ENCODE results near the gene ZKSCAN2. TPM values are rescaled to one million over a fixed set of nuclear protein-coding genes. Genes with fewer than 3 reads are reported as not detected.

Gene ZKSCAN2
- total RNA-seq, 1 donor from 2014 or later: 11.9 TPM

- Histone ChIP-seq H3K4me3 (no peak overlapping the region), H3K27ac (no peak overlapping the region), H3K79me2 (ENCODE audit: low read depth) (peaks cover 45% of the 10 kb centered on the region), H3K4me1 (no peaks in the 10 kb centered on the region), H4K20me1 (ENCODE audit: low read depth) (peaks cover 45% of the 10 kb centered on the region), H3K27me3 (no peaks in the 10 kb centered on the region), H3K36me3 (no peaks in the 10 kb centered on the region), H3F3A (ENCODE audit: low read depth) (no peaks in the 10 kb centered on the region), H3K9me3 (ENCODE audit: low read depth) (no peaks in the 10 kb centered on the region), H2AFZ (replicated peaks) (no peak overlapping the region), H3K4me2 (no peak overlapping the region), H3K9ac (no peak overlapping the region)
- DNase-seq (ENCODE audit: low spot score): no peak
- Mint-ChIP-seq H3K27ac (no peak overlapping the region), H3K36me3 (peaks cover 15% of the 10 kb centered on the region), H3K4me1 (no peaks in the 10 kb centered on the region), H3K4me3 (no peak overlapping the region), H3K27me3 (ENCODE audit: insufficient read depth, low read depth) (peaks cover 3% of the 10 kb centered on the region), H3K9me3 (no peaks in the 10 kb centered on the region)
- no peak for TF ChIP-seq EZH2 (IDR thresholded peaks at IDR 0.05)
- no peak for TF ChIP-seq EZH2phosphoT487 (IDR thresholded peaks at IDR 0.05)
- no peak for TF ChIP-seq CTCF (IDR thresholded peaks at IDR 0.05)
Measured at GRCh38 chr16:25269879-25270278, 12.2 kb upstream of the ZKSCAN2 start.

- H3K36me3 Mint-ChIP-seq: peaks cover 22% of the 10 kb centered on the region
- no peaks in the 10 kb centered on the region for H3K27me3 ChIP-seq
- no peaks in the 10 kb centered on the region for H3K9me3 Mint-ChIP-seq
- H3K27me3 Mint-ChIP-seq (ENCODE audit: insufficient read depth, low read depth): no peaks in the 10 kb centered on the region
- H3F3A ChIP-seq (ENCODE audit: low read depth): no peaks in the 10 kb centered on the region
- peaks cover 2% of the 10 kb centered on the region for H3K4me1 Mint-ChIP-seq
- no peaks in the 10 kb centered on the region for H3K4me1 ChIP-seq
- no peak for DNase-seq (ENCODE audit: low spot score)
- no peak overlapping the region for H3K4me3 ChIP-seq
- H3K36me3 ChIP-seq: no peaks in the 10 kb centered on the region
- no peak overlapping the region for H3K4me2 ChIP-seq
- no peaks in the 10 kb centered on the region for H3K9me3 ChIP-seq (ENCODE audit: low read depth)
- H3K27ac ChIP-seq: no peak overlapping the region
- no peak overlapping the region for H3K4me3 Mint-ChIP-seq
- H2AFZ ChIP-seq (replicated peaks): no peak overlapping the region
- H3K27ac Mint-ChIP-seq: no peak overlapping the region
- H4K20me1 ChIP-seq (ENCODE audit: low read depth): peaks cover 82% of the 10 kb centered on the region
- TF ChIP-seq EZH2 (IDR thresholded peaks at IDR 0.05): no peak
- no peak for TF ChIP-seq CTCF (IDR thresholded peaks at IDR 0.05)
- TF ChIP-seq EZH2phosphoT487 (IDR thresholded peaks at IDR 0.05): no peak
- H3K79me2 ChIP-seq (ENCODE audit: low read depth): peaks cover 81% of the 10 kb centered on the region
- no peak overlapping the region for H3K9ac ChIP-seq
Measured at GRCh38 chr16:25265968-25266367, 8.3 kb upstream of the ZKSCAN2 start.

- H3K27ac Mint-ChIP-seq: no peak overlapping the region
- H3K9me3 Mint-ChIP-seq: no peaks in the 10 kb centered on the region
- Histone ChIP-seq H3K4me1 (peaks cover 7% of the 10 kb centered on the region), H3K4me3 (no peak overlapping the region), H4K20me1 (ENCODE audit: low read depth) (peaks cover 92% of the 10 kb centered on the region), H3K27me3 (no peaks in the 10 kb centered on the region), H3F3A (ENCODE audit: low read depth) (no peaks in the 10 kb centered on the region), H3K4me2 (no peak overlapping the region), H2AFZ (replicated peaks) (no peak overlapping the region), H3K9ac (no peak overlapping the region), H3K79me2 (ENCODE audit: low read depth) (peaks cover 84% of the 10 kb centered on the region), H3K36me3 (no peaks in the 10 kb centered on the region), H3K27ac (no peak overlapping the region), H3K9me3 (ENCODE audit: low read depth) (no peaks in the 10 kb centered on the region)
- H3K4me1 Mint-ChIP-seq: peaks cover 11% of the 10 kb centered on the region
- H3K27me3 Mint-ChIP-seq (ENCODE audit: insufficient read depth, low read depth): no peaks in the 10 kb centered on the region
- DNase-seq (ENCODE audit: low spot score): peak; percentile 15
- TF ChIP-seq EZH2 (IDR thresholded peaks at IDR 0.05): no peak
- no peak for TF ChIP-seq EZH2phosphoT487 (IDR thresholded peaks at IDR 0.05)
- TF ChIP-seq CTCF (IDR thresholded peaks at IDR 0.05): no peak
- peaks cover 26% of the 10 kb centered on the region for H3K36me3 Mint-ChIP-seq
- H3K4me3 Mint-ChIP-seq: no peak overlapping the region
Measured at GRCh38 chr16:25264597-25264996, 7.0 kb upstream of the ZKSCAN2 start.
